ENCODE results near the gene TM9SF1. TPM values are rescaled to one million over a fixed set of nuclear protein-coding genes. Genes with fewer than 3 reads are reported as not detected.
A peak's percentile ranks its signal among the peaks of the same experiment; 100 is the strongest.

TM9SF1 gene
- total and polyA plus RNA-seq, 10 of the 15 experiments (the other 5 are each of a cell fraction or from before 2014, with no cell fraction given): 7.2 to 39.2 (median 17.6) TPM

GRCh38 chr14:24195186-24196070 is at the start of gene TM9SF1 (continued):
- TF ChIP-seq SUZ12 (IDR thresholded peaks at IDR 0.05; ENCODE audit: unreplicated experiment): no peak
- no peak for TF ChIP-seq RCOR1 (conservative IDR thresholded peaks at IDR 0.05; ENCODE audit: low read depth, low read length)
- 0 out of 2 replicates have a peak, but pooled peaks have one; percentile 15 for TF ChIP-seq RFX5 (IDR thresholded peaks at IDR 0.05; ENCODE audit: low read depth, low read length)
- peak; percentile 87 for TF ChIP-seq KLF5 (IDR thresholded peaks at IDR 0.05; ENCODE audit: partially characterized antibody)
- no peak for TF ChIP-seq PAX5 (IDR thresholded peaks at IDR 0.05; ENCODE audit: borderline replicate concordance, low read depth, low read length)
- no peak for TF ChIP-seq ZNF24 (IDR thresholded peaks at IDR 0.05)
- TF ChIP-seq PRDM15 (CRISPR knock-in tag; IDR thresholded peaks at IDR 0.05): no peak
- TF ChIP-seq MTA2 (IDR thresholded peaks at IDR 0.05; ENCODE audit: low read depth): no peak
- TF ChIP-seq NBN (IDR thresholded peaks at IDR 0.05): peak; percentile 87; the same call in 1 of the 2 replicates
- TF ChIP-seq SREBF1 (IDR thresholded peaks at IDR 0.05; ENCODE audit: low read length): no peak
- TF ChIP-seq POLR2AphosphoS2 (IDR thresholded peaks at IDR 0.05; ENCODE audit: low read depth, low read length): peak; percentile 47; the same call in 1 of the 2 replicates
- TF ChIP-seq KAT2A (conservative IDR thresholded peaks at IDR 0.05; ENCODE audit: control insufficient read depth, low read depth, low read length): no peak
- no peak for TF ChIP-seq PAX8 (IDR thresholded peaks at IDR 0.05)
- no peak for TF ChIP-seq BRCA1 (IDR thresholded peaks at IDR 0.05; ENCODE audit: low read depth, low read length)
- TF ChIP-seq RELA (IDR thresholded peaks at IDR 0.05; ENCODE audit: borderline replicate concordance, partially characterized antibody): peak; percentile 77
- peak; percentile 98 for TF ChIP-seq GATAD2B (conservative IDR thresholded peaks at IDR 0.05; ENCODE audit: low read depth)
- TF ChIP-seq CHD2 (IDR thresholded peaks at IDR 0.05; ENCODE audit: borderline replicate concordance, low read depth, low read length): peak; percentile 65; the same call in 1 of the 2 replicates
- TF ChIP-seq ZNF687 (IDR thresholded peaks at IDR 0.05): peak; percentile 35; the same call in 1 of the 2 replicates
- peak; percentile 37 for TF ChIP-seq PBX3 (IDR thresholded peaks at IDR 0.05; ENCODE audit: insufficient replicate concordance, low read depth, low read length)
- TF ChIP-seq ATF2 (IDR thresholded peaks at IDR 0.05; ENCODE audit: low read length): no peak

Data from GM12878 (cell line).